Activated CD8-positive, alpha-beta memory T cell treated with anti-CD3 and anti-CD28 coated beads, Interleukin-2, amount 10 ng/mL, durations not matched to agents 7 days and 5 days (primary cell): ENCODE data around the gene LTC4S. TPM values are rescaled to one million over a fixed set of nuclear protein-coding genes. Genes with fewer than 3 reads are reported as not detected.
"Not testable (repeated sequence)": the region's sequence is repeated elsewhere in the genome, so short reads cannot be mapped to it uniquely, and the experiment has no call there.

Experiments
- ATAC-seq: fragments of 150-1000 bp; cut with Tn5 transposase; one replicate; pipeline ENCODE4 v1.10.0; 2021; ENCODE audit warnings: moderate library complexity
- CTCF ChIA-PET: fragments of 350-600 bp; sonication (Branson Sonifier 250); formaldehyde crosslinking; loops from one replicate; lab custom pipeline; 2021; ENCODE audit warnings: antibody characterized with exemption; lab: Charles Lee
- DNase-seq: peaks from one replicate; pipeline ENCODE4 v3.0.0-alpha.2; 2020
- H3K27ac Mint-ChIP-seq: one replicate; pipeline ENCODE4 v1.8.0; 2021; ENCODE audit warnings: mild to moderate bottlenecking, mixed read lengths
- H3K27me3 Mint-ChIP-seq: one replicate; pipeline ENCODE4 v1.8.0; 2021; ENCODE audit warnings: mixed read lengths
- H3K36me3 Mint-ChIP-seq: one replicate; pipeline ENCODE4 v1.8.0; 2021; ENCODE audit warnings: mild to moderate bottlenecking, mixed read lengths
- H3K4me1 Mint-ChIP-seq: one replicate; pipeline ENCODE4 v1.8.0; 2021; ENCODE audit warnings: mixed read lengths
- H3K4me3 Mint-ChIP-seq: one replicate; pipeline ENCODE4 v1.8.0; 2021; ENCODE audit warnings: mild to moderate bottlenecking, moderate library complexity, mixed read lengths
- H3K9me3 Mint-ChIP-seq: one replicate; pipeline ENCODE4 v1.8.0; 2022; ENCODE audit warnings: low read depth, mixed read lengths
- total RNA-seq, 2 experiments: library from RNA; stranded (reverse); gene quantifications; one replicate each; pipeline ENCODE4 v1.2.3, GENCODE V29; 2021

The LTC4S gene
- total RNA-seq, 2 experiments from 2014 or later: 0.91 to 1.5 TPM

- Mint-ChIP-seq H3K36me3 (peaks cover 20% of the 10 kb centered on the region), H3K27ac (no peak overlapping the region), H3K4me1 (no peaks in the 10 kb centered on the region), H3K27me3 (no peaks in the 10 kb centered on the region), H3K4me3 (no peak overlapping the region), H3K9me3 (no peaks in the 10 kb centered on the region)
- ATAC-seq (no peak), DNase-seq (no peak)
- CTCF ChIA-PET: interaction anchor here (0.9 kb wide), 1 partner anchor 20 kb away, joined by 3 read pairs; no protein-coding TSS in a partner anchor
Observed at GRCh38 chr5:179774442-179774841, 19.3 kb upstream of the LTC4S start.

DNA sequence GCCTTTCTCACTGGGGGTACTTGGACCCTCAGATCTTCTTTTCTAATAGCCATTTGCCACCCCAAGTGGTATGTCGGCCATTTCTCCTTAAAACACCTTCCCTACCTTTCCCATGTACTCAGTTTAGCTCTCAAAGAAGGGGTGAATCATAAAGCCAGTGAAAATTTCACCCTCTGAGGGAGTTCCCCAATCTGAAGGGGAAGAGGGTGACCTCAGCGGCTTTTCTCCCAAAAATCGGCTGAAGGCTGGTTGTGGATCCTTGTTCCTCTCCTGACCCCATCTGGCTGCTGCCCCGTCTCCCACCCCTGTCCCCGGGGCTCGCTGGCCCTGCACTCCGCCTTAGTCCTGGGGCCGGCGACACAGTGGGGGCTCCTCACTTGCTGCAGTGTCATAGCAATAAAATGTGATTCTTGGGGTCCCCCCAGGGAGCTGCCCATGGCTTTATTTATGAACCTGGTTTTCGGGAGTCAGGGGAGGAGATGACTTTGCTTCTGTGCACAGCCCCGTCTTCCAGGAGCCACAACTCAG lies 17.3 kb upstream of the LTC4S start:
- H3K27me3 Mint-ChIP-seq: no peaks in the 10 kb centered on the region
- ATAC-seq: no peak
- no peaks in the 10 kb centered on the region for H3K4me1 Mint-ChIP-seq
- no peaks in the 10 kb centered on the region for H3K9me3 Mint-ChIP-seq
- H3K27ac Mint-ChIP-seq: no peak overlapping the region
- peaks cover 9% of the 10 kb centered on the region for H3K36me3 Mint-ChIP-seq
- no peak for DNase-seq
- CTCF ChIA-PET: interaction anchor here (1.9 kb wide), 1 partner anchor 8 kb away, joined by 5 read pairs; no protein-coding TSS in a partner anchor
- H3K4me3 Mint-ChIP-seq: no peak overlapping the region

DNA sequence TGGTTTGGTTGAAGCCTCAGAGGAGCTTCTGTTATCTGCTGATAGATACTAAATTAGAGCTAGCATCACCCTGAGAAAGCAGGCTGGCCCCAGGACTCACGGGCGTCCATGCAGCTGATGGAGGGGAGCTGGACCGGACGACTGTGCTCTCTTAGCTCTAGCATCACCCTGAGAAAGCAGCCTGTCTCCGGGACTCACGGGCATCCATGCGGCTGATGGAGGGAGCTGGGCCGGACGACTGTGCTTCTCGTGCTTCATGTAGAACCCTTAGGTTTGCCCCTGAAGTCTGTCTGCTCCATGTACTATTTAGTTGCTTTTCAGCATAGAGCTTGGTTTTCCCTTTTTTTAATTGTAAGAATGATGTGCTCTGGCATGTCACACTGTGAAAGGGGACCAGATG lies 16.3 kb upstream of the LTC4S start:
- no peaks in the 10 kb centered on the region for H3K9me3 Mint-ChIP-seq
- H3K27ac Mint-ChIP-seq: no peak overlapping the region
- H3K27me3 Mint-ChIP-seq: no peaks in the 10 kb centered on the region
- no peak for ATAC-seq
- no peak overlapping the region for H3K4me3 Mint-ChIP-seq
- H3K4me1 Mint-ChIP-seq: no peaks in the 10 kb centered on the region
- DNase-seq: no peak
- CTCF ChIA-PET: interaction anchor here (1.9 kb wide), 1 partner anchor 9 kb away, joined by 5 read pairs; no protein-coding TSS in a partner anchor
- H3K36me3 Mint-ChIP-seq: peaks cover 6% of the 10 kb centered on the region

- Mint-ChIP-seq H3K27ac (no peak overlapping the region), H3K9me3 (no peaks in the 10 kb centered on the region), H3K4me1 (no peaks in the 10 kb centered on the region), H3K36me3 (peaks cover 4% of the 10 kb centered on the region), H3K27me3 (no peaks in the 10 kb centered on the region), H3K4me3 (no peak overlapping the region)
- no peak for ATAC-seq
- DNase-seq: no peak
- CTCF ChIA-PET: interaction anchor here (1.4 to 2.5 kb wide), 3 partner anchors 10 to 15 kb away, joined by 3 to 9 read pairs (median 5); no protein-coding TSS in a partner anchor
Observed at GRCh38 chr5:179777909-179778308, 15.9 kb upstream of the LTC4S start.

DNA sequence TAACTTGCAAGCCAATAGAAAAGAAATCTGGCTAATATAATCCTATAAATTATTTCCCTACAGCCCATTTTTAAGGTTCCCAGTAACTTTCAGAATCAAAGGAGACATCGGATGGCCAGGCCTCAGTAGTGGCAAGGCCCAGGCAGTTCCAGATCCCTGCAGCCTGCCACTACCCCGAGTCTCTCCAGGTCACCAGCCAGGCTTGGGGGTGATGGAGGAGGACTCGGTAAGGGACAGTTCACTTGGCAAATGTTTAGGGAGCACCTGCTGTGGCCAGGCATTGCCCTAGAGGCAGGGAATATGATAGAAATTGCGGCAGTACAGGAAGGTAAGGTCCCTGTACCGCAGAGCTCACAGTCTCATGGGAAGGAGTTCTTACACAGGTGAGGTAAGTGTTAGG lies 15.2 kb upstream of the LTC4S start:
- Mint-ChIP-seq H3K27ac (no peak overlapping the region), H3K9me3 (no peaks in the 10 kb centered on the region), H3K27me3 (no peaks in the 10 kb centered on the region), H3K4me1 (no peaks in the 10 kb centered on the region), H3K4me3 (no peak overlapping the region), H3K36me3 (peaks cover 4% of the 10 kb centered on the region)
- ATAC-seq (no peak), DNase-seq (no peak)
- CTCF ChIA-PET: interaction anchor here (1.4 to 2.5 kb wide), 3 partner anchors 10 to 16 kb away, joined by 3 to 9 read pairs (median 5); no protein-coding TSS in a partner anchor

- peaks cover 2% of the 10 kb centered on the region for H3K36me3 Mint-ChIP-seq
- H3K4me1 Mint-ChIP-seq: no peaks in the 10 kb centered on the region
- no peak for ATAC-seq
- CTCF ChIA-PET: interaction anchor here (1.8 to 2.5 kb wide), 2 partner anchors 16 to 17 kb away, joined by 5 to 9 read pairs; no protein-coding TSS in a partner anchor
- no peak for DNase-seq
- H3K27ac Mint-ChIP-seq: no peak overlapping the region
- no peaks in the 10 kb centered on the region for H3K9me3 Mint-ChIP-seq
- no peaks in the 10 kb centered on the region for H3K27me3 Mint-ChIP-seq
- H3K4me3 Mint-ChIP-seq: no peak overlapping the region
Observed at GRCh38 chr5:179779826-179780225, 14.0 kb upstream of the LTC4S start.

DNA sequence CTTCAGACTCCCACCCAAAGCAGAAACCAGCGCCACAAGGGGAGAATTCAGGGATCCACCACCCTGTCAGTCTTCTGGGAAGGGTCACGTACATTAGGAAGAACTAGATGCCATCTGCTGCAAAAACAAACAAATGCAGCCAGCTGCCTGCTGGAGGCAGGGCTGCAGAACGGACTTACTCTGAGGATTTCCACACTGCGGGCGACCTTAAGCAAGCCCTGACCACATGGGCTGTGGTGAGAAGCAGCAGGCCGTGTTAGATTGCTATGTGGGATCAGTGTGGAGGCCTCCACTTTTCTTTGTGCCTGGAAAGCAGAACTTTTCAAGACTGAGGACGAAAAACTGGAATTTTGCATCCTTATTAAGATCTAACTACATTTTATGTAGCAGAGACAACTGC lies 13.4 kb upstream of the LTC4S start:
- no peak overlapping the region for H3K27ac Mint-ChIP-seq
- ATAC-seq (no peak), DNase-seq (no peak)
- H3K9me3 Mint-ChIP-seq: no peaks in the 10 kb centered on the region
- H3K4me1 Mint-ChIP-seq: no peaks in the 10 kb centered on the region
- CTCF ChIA-PET: interaction anchor here (1.8 to 2.5 kb wide), 2 partner anchors 16 to 18 kb away, joined by 5 to 9 read pairs; no protein-coding TSS in a partner anchor
- H3K27me3 Mint-ChIP-seq: no peaks in the 10 kb centered on the region
- peaks cover 2% of the 10 kb centered on the region for H3K36me3 Mint-ChIP-seq
- no peak overlapping the region for H3K4me3 Mint-ChIP-seq

DNA sequence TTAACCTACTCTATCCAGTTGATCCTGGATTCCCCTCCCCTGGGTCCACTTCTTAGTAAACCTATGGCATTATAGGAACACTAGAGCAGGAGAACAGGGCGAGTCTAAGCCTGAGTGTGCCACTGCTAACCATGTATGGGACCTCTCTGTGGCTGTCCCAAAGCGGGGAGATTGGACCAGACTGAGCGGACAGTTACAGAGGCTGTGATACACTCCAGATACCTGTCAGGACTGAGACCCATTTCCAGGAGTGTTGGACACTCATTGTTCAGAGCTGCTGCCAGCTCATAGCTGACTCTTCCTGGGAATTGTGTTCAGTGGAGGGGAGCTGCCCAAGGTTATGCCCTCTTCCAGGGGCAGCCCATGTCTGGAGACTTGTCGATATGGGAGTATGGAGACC lies 11.9 kb upstream of the LTC4S start:
- DNase-seq (no peak), ATAC-seq (no peak)
- no peak overlapping the region for H3K4me3 Mint-ChIP-seq
- CTCF ChIA-PET: no interaction called here
- no peaks in the 10 kb centered on the region for H3K27me3 Mint-ChIP-seq
- H3K4me1 Mint-ChIP-seq: no peaks in the 10 kb centered on the region
- H3K36me3 Mint-ChIP-seq: no peaks in the 10 kb centered on the region
- H3K27ac Mint-ChIP-seq: no peak overlapping the region
- H3K9me3 Mint-ChIP-seq: no peaks in the 10 kb centered on the region

DNA sequence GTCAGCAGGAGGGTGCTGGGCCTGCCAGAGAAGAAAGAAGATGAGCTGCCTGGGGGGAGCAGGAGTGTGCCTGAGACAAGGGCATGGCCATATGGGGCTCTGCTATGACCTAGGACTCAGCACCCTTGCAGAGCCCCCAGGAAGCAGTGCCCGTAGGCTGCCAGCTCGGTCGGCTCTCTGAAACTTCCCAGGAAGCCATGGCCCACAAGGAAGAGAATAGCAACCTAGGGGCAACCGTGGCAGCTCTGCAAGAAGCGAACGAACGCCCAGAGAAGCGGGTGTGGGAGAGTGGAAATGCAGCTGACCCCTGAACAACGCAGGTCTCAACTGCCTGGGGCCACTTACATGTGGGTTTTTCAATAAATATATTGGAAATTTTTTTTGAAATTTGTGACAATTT lies 10.7 kb upstream of the LTC4S start:
- ATAC-seq: no peak
- Mint-ChIP-seq H3K9me3 (no peaks in the 10 kb centered on the region), H3K4me3 (no peak overlapping the region), H3K27ac (no peak overlapping the region), H3K36me3 (no peaks in the 10 kb centered on the region), H3K27me3 (no peaks in the 10 kb centered on the region), H3K4me1 (no peaks in the 10 kb centered on the region)
- CTCF ChIA-PET: interaction anchor here (1.0 to 1.7 kb wide), 2 partner anchors 11 to 20 kb away, joined by 3 to 10 read pairs; partner anchors contain the start of gene LTC4S
- DNase-seq: no peak

DNA sequence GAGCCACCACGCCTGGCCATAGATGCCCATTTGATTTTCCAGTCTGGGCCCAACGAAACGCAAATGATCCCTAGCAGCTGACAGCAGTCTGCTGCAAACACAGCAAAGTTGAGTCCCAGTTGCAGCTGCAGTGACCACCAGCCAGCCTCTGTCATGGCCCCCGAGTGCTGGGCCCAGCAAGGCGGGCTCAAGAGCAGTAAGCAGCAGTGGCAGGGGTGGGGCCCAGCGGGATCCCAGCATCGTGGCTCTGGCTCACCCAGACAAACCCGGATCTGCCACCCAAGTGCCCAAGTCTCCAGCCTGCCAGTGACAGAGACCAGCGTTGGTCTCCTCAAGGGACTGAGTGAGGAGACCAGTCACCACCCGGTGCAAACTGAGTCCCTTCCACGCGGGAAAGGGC lies 6.9 kb upstream of the LTC4S start:
- CTCF ChIA-PET: interaction anchor here (1.1 kb wide), 1 partner anchor 18 kb away, joined by 3 read pairs; no protein-coding TSS in a partner anchor
- no peaks in the 10 kb centered on the region for H3K36me3 Mint-ChIP-seq
- no peaks in the 10 kb centered on the region for H3K9me3 Mint-ChIP-seq
- no peak overlapping the region for H3K27ac Mint-ChIP-seq
- H3K4me3 Mint-ChIP-seq: no peak overlapping the region
- H3K27me3 Mint-ChIP-seq: no peaks in the 10 kb centered on the region
- ATAC-seq (no peak), DNase-seq (no peak)
- no peaks in the 10 kb centered on the region for H3K4me1 Mint-ChIP-seq

DNA sequence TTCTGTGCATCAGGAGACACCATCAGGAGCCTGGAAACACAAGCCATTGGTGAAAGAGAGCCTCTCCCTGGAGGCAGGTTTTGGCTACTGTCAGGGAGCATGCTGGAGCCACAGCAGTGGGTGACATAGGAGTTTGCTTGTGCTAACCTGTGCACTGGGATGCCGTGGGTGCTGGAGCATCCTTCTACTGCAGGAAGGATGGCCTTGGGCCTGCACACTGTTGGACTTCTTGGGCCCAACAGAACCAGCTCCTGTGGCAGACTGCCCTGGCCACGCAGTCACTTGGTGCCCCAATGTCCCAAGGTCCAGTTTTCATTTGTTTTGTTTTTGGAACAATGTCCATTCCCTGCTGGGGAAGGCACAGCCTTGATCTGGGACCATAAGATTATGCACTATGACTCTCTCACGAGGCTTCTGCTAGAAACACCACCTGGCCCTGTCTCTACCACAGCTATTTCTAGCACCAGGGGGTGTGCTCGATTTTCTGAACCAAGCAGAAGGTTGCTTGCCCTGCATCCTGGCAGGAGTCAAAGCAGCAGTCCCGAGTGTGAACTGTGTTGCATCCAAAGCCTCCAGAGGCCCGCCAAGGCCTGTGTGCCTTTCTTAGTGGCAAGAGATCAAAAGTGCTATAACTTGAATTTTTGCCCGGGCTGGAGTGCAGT lies 5.5 kb upstream of the LTC4S start:
- Mint-ChIP-seq H3K4me3 (no peak overlapping the region), H3K27me3 (no peaks in the 10 kb centered on the region), H3K4me1 (peaks cover 7% of the 10 kb centered on the region), H3K27ac (no peak overlapping the region), H3K9me3 (no peaks in the 10 kb centered on the region), H3K36me3 (no peaks in the 10 kb centered on the region)
- no peak for DNase-seq
- no peak for ATAC-seq
- CTCF ChIA-PET: no interaction called here

GRCh38 chr5:179789278-179789677 lies 4.5 kb upstream of the LTC4S start:
- H3K9me3 Mint-ChIP-seq, H3K36me3 Mint-ChIP-seq, H3K4me3 Mint-ChIP-seq, DNase-seq, H3K27ac Mint-ChIP-seq, ATAC-seq, H3K27me3 Mint-ChIP-seq, CTCF ChIA-PET: not testable (repeated sequence)
- peaks cover 17% of the 10 kb centered on the region for H3K4me1 Mint-ChIP-seq

- Mint-ChIP-seq H3K27me3 (no peaks in the 10 kb centered on the region), H3K4me1 (peaks cover 33% of the 10 kb centered on the region), H3K4me3 (no peak overlapping the region), H3K9me3 (no peaks in the 10 kb centered on the region), H3K36me3 (no peaks in the 10 kb centered on the region), H3K27ac (no peak overlapping the region)
- CTCF ChIA-PET: interaction anchor here (1.1 to 2.1 kb wide), 4 partner anchors 10 to 29 kb away, joined by 3 to 10 read pairs (median 8); no protein-coding TSS in a partner anchor
- DNase-seq: no peak
- ATAC-seq: no peak
Observed at GRCh38 chr5:179791881-179792611, 1.7 kb upstream of the LTC4S start.
